ENCODE data around the gene MYBPC2.

- TF ChIP-seq MYC (IDR thresholded peaks at IDR 0.05; ENCODE audit: low read depth, low read length) (no peak), CTCF (IDR thresholded peaks at IDR 0.05; ENCODE audit: extremely low read depth in 1 of 2, insufficient read depth in 1 of 2, low read depth in 1 of 2, low read length in 2 of 2) (no peak)
Observed at GRCh38 chr19:50475736-50476223, 43.1 kb downstream of the MYBPC2 start.
